GM18519 (cell line): ENCODE measurements around the gene IL1F10.
"Not testable (repeated sequence)": the region's sequence is repeated elsewhere in the genome, so short reads cannot be mapped to it uniquely, and the experiment has no call there.

Experiments used
- ATAC-seq: cut with Tn5 transposase; IDR thresholded peaks from one replicate; pipeline ENCODE4 v1.9.1; 2021; ENCODE audit warnings: mild to moderate bottlenecking, moderate library complexity; ENCODE audit not compliant: unreplicated experiment, low FRiP score

The IL1F10 gene

DNA sequence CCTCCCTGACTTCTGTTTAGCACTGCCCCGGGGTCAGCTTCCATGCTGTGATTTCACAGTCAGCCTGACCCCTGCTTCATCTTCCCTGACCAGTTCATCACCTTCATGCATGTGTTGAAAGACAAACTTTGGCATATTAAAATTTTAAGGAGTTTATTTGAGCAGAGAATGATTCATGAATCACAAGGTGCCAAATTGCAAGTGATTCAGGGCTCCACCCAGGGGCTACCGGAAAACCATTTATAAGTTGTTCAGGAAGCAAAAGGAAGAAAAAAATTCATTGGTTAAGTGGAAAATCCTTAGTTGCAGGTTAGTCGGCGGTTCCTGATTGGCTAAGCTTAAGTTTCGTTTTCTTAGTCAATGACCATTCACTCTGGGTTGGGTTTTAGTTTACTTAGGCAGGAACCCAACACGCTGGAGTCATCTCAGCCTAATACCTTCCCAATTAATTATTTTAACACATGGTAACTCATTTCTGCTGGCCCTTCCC lies 10.6 kb downstream of the IL1F10 start:
- no peak for ATAC-seq

GRCh38 chr2:113079131-113079530 lies 11.4 kb downstream of the IL1F10 start:
- no peak for ATAC-seq

GRCh38 chr2:113080134-113080533 lies 12.4 kb downstream of the IL1F10 start:
- ATAC-seq, result no peak

DNA sequence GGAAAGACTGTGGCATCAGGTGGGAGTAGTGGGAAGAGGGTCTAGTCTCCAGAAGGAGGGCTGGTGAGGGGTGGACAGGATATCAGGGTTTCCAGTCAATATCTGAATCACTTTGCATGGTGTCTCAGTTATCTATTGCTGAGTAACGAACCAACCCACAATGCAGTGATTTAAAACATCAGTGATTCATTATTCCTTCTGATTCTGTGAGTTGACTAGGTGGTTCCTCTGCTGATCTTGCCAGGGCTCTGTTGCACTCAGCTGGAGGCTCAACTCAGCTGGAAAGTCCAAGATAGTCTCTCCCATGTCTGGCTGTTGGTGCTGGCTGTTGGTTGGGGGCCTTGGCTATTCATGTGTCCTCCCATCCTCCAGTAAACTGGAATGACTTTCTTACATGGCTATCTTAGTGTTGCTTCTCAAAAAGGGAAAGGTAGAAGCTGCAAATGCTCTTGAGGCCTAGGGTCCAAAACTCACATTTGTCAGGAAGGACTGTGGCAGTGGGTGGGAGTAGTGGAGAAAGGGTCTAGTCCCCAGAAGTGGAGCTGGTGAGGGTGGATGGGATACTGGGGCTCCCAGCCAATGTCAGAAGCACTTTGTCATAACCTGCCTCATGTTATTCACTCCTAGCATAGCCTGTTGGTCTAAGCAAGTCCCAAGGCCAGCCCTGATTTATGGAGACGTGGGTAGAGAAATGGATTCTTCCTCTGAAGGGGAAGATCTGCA lies 13.9 kb downstream of the IL1F10 start:
- no peak for ATAC-seq

- ATAC-seq, result no peak
Observed at GRCh38 chr2:113083296-113083695, 15.5 kb downstream of the IL1F10 start.

- no peak for ATAC-seq
Observed at GRCh38 chr2:113084249-113085000, 16.7 kb downstream of the IL1F10 start.

DNA sequence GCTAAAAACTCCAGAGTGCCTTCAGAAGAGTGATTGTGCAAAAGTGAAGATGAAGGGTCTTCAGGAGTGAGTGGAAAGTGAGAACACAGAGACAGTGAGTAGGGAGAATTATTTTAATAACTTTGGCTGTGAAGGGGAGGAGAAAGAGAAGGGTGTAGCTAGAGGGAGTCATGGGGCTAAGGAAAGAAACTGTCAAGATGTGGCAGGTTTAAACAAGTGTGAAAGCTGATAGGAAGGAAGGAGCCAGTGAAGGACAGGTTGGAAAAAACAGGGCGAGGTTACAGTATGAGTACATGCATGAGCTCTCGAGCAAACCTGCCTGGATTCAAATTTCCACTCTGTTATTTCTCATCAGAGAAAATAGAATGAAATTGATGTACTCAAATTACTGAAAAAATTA lies 17.8 kb downstream of the IL1F10 start:
- no peak for ATAC-seq

- ATAC-seq, result no peak
Observed at GRCh38 chr2:113088213-113088992, 20.6 kb downstream of the IL1F10 start.

DNA sequence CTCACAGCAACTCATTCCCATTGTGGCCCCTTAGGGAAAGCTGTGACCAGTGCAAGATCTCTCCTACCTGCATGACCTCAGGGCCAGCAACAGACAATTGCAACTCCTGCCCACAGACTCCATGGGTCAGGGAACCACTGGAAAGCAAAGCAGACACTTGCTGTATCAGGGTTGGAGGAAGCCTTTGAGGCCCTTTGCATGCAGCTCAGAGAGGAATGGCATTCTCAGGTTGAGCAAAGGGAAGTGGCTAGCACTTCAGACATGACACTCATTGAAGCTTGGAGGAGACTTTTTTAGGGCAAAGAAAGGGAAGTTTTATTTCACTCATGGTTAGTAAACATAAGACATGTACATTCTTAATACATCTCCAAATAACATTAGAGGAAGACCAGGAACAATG lies 22.1 kb downstream of the IL1F10 start:
- ATAC-seq, result no peak

GRCh38 chr2:113091231-113091896 lies 23.6 kb downstream of the IL1F10 start:
- ATAC-seq, result no peak

- no peak for ATAC-seq
Observed at GRCh38 chr2:113092864-113093612, 25.3 kb downstream of the IL1F10 start.

- ATAC-seq, result no peak
Observed at GRCh38 chr2:113093613-113093977, 25.8 kb downstream of the IL1F10 start.

GRCh38 chr2:113096306-113096705 lies 28.5 kb downstream of the IL1F10 start:
- not testable (repeated sequence) for ATAC-seq

DNA sequence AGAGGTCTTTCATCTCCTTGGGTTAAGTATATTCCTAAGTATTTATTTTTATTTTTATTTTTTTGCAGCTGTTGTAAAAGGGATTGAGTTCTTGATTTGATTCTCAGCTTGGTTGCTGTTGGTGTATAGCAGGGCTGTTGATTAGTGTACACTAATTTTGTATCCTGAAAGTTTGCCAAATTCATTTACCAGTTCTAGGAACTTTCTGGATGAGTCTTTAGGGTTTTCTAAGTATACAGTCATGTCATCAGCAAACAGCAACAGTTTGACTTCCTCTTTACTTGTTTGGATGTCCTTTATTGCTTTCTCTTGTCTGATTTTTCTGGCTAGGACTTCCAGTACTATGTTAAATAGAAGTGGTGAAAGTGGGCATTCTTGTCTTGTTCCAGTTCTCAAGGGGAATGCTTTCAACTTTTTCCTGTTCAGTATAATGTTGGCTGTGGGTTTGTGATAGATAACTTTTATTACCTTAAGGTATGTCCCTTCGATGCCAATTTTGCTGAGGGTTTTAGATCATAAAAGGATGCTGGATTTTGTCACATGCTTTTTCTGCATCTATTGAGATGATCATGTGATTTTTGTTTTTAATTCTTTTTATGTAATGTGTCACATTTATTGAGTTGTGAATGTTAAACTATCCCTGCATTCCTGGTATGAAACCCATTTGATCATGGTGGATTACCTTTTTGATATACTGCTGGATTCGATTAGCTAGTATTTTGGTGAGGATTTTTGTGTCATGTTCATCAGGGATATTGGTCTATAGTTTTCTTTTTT lies 29.3 kb downstream of the IL1F10 start:
- ATAC-seq, result not testable (repeated sequence)

GRCh38 chr2:113098041-113098440 lies 30.3 kb downstream of the IL1F10 start:
- no peak for ATAC-seq

DNA sequence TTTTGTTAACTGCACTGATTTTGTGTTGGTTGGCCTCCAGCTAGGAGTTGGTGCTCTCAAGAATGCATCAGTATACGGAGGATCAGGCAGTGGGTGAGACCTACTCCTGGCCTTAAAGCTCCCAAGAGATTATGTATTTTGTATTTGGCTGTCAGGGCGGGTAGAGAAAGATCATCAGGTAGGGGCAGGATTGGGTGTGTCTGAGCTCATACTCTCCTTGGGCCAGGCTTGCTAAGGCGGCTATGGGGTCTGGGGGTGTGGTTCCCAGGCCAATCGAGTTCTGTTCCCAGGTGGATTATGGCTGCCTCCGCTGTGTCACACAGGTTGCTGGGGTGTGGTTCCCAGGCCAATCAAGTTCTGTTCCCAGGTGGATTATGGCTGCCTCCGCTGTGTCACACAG lies 30.8 kb downstream of the IL1F10 start:
- ATAC-seq, result no peak

- no peak for ATAC-seq
Observed at GRCh38 chr2:113102133-113102532, 34.4 kb downstream of the IL1F10 start.

DNA sequence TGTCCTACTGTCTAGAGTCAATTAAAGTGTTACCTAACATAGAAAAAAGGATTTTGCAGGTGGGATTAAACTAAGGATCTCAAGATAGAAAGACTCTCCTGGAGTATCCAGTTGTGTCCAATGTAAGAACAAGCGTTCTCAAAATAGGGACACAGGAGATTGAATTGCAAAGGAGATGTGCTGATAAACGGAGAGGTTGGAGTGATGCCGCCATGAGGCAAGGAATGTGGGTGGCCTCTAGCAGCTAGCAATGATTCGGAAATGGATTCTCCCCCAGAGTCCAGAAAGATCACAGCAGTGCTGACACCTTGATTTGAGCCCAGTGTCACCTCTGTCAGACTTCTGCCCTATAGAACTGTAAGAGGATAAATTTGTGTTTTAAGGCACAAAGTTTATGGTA lies 35.5 kb downstream of the IL1F10 start:
- no peak for ATAC-seq

DNA sequence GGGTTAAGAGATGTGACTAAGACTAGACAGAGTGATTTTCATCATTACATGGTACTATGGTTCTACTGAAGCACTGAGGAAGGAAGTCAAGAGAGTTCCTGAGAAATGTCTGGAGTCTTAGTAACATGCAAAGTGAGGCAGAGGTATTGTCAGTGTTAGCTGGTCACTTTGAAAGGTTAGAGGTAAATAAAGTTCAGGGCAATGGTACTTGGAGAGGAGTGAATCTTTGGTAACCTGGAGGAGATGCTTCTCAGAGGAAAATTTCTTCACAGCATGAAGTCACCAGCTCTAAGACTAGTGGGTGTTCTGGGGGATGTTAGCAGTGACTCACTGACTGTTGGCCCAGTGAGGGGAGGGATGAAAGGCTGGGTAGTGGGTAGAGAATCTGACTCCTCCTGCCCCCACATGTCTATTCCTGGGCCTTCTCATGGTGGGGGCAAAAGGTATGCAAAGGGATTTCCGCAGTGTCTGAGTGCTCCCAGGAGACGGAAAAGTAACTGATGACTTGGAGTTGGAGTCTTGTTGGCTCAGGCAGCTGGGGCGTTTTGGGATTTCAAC lies 36.4 kb downstream of the IL1F10 start:
- no peak for ATAC-seq
